Measurements from ENCODE around the gene CEACAM8. TPM values are rescaled to one million over a fixed set of nuclear protein-coding genes. Genes with fewer than 3 reads are reported as not detected.
"Not testable (repeated sequence)": the region's sequence is repeated elsewhere in the genome, so short reads cannot be mapped to it uniquely, and the experiment has no call there.

Gene CEACAM8
- polyA plus RNA-seq (2013, experiment 1 of 2; ENCODE audit: insufficient read length): not detected
- not detected for polyA plus RNA-seq (2013, experiment 2 of 2; ENCODE audit: insufficient read length)

- no peak for DNase-seq
Observed at GRCh38 chr19:42594617-42595489, at the start of gene CEACAM8. Gene CEACAM8, minus strand, starts transcription at chr19:42594924. Its CDS starts 96 bp downstream, at chr19:42594828.

GRCh38 chr19:42639324-42640092, 44.8 kb upstream of the CEACAM8 start:
- DNase-seq: not testable (repeated sequence)

- DNase-seq: no peak
Observed at GRCh38 chr19:42635233-42635539, 40.5 kb upstream of the CEACAM8 start.

GRCh38 chr19:42634409-42635232, 39.9 kb upstream of the CEACAM8 start:
- DNase-seq: peak; percentile 34

- DNase-seq: no peak
Observed at GRCh38 chr19:42629191-42629590, 34.5 kb upstream of the CEACAM8 start.

GRCh38 chr19:42628411-42629140, 33.9 kb upstream of the CEACAM8 start:
- no peak for DNase-seq

GRCh38 chr19:42627916-42628315, 33.2 kb upstream of the CEACAM8 start:
- no peak for DNase-seq

GRCh38 chr19:42626181-42626580, 31.5 kb upstream of the CEACAM8 start:
- no peak for DNase-seq

GRCh38 chr19:42619271-42619670, 24.5 kb upstream of the CEACAM8 start:
- no peak for DNase-seq

- no peak for DNase-seq
Observed at GRCh38 chr19:42613666-42614065, 18.9 kb upstream of the CEACAM8 start.

GRCh38 chr19:42610401-42610915, 15.7 kb upstream of the CEACAM8 start:
- not testable (repeated sequence) for DNase-seq

GRCh38 chr19:42606660-42607351, 12.1 kb upstream of the CEACAM8 start:
- peak; percentile 31 for DNase-seq

- DNase-seq: peak; percentile 34
Observed at GRCh38 chr19:42601811-42602443, 7.2 kb upstream of the CEACAM8 start.

- peak; percentile 11 for DNase-seq
Observed at GRCh38 chr19:42596391-42597072, 1.8 kb upstream of the CEACAM8 start.

GRCh38 chr19:42595550-42596172, 937 bp upstream of the CEACAM8 start:
- no peak for DNase-seq

- no peak for DNase-seq
Observed at GRCh38 chr19:42589792-42590191, 4.9 kb downstream of the CEACAM8 start.

GRCh38 chr19:42584466-42584865, 10.3 kb downstream of the CEACAM8 start:
- no peak for DNase-seq

GRCh38 chr19:42577016-42577415, 17.7 kb downstream of the CEACAM8 start:
- DNase-seq: no peak

- DNase-seq: no peak
Observed at GRCh38 chr19:42576241-42576640, 18.5 kb downstream of the CEACAM8 start.
